Measurements from ENCODE around the gene JAG1. TPM values are rescaled to one million over a fixed set of nuclear protein-coding genes. Genes with fewer than 3 reads are reported as not detected.

JAG1 gene
- total and polyA plus RNA-seq, 9 of the 15 experiments (the other 6 are each of a cell fraction or from before 2014, with no cell fraction given), result 0.04 to 0.40 (median 0.07) TPM

- Histone ChIP-seq H4K20me1 (replicated peaks; ENCODE audit: control insufficient read depth, insufficient read depth, low read length) (no peaks in the 10 kb centered on the region), H3K79me2 (ENCODE audit: control insufficient read depth, insufficient read depth, low read length) (no peaks in the 10 kb centered on the region), H3K9me3 (replicated peaks; ENCODE audit: control insufficient read depth, insufficient read depth, low read depth, low read length) (no peaks in the 10 kb centered on the region), H3K4me1 (replicated peaks in 1 of 2; ENCODE audit: control insufficient read depth in 2 of 2, insufficient read depth in 2 of 2, low read length in 2 of 2) (no peaks in the 10 kb centered on the region), H3K27ac (ENCODE audit: extremely low read depth, low read depth, low read length) (no peak overlapping the region), H3K36me3 (ENCODE audit: control insufficient read depth, insufficient read depth, low read length) (no peaks in the 10 kb centered on the region), H3K27me3 (ENCODE audit: control insufficient read depth in 2 of 2, insufficient read depth in 2 of 2, low read length in 2 of 2) (no peaks in the 10 kb centered on the region), H3K9ac (ENCODE audit: insufficient read depth in 1 of 2, low read depth in 2 of 2, low read length in 2 of 2) (no peak overlapping the region), H3K4me2 (ENCODE audit: insufficient read depth, low read length) (no peak overlapping the region), H3K9me1 (ENCODE audit: control insufficient read depth, insufficient read depth, low read length) (no peaks in the 10 kb centered on the region), H2AFZ (ENCODE audit: low read depth, low read length) (no peak overlapping the region), H3K4me3 (no peak overlapping the region)
- POLR2A ChIA-PET, result no interaction called here
- FAIRE-seq (no peak), ATAC-seq (no peak), DNase-seq (ENCODE audit: extremely low read depth in 1 of 4, low spot score in 3 of 4) (no peak)
- TF ChIP-seq ZNF384 (IDR thresholded peaks at IDR 0.05; ENCODE audit: low read depth, low read length) (no peak), ZFPM2 (CRISPR knock-in tag; IDR thresholded peaks at IDR 0.05) (no peak), TGIF2 (CRISPR knock-in tag; IDR thresholded peaks at IDR 0.05) (no peak), BRD4 (IDR thresholded peaks at IDR 0.05) (no peak), MCM5 (IDR thresholded peaks at IDR 0.05; ENCODE audit: low read depth) (no peak), ZNF274 (IDR thresholded peaks at IDR 0.05; ENCODE audit: borderline replicate concordance, low read depth, low read length) (no peak), ZNF707 (CRISPR knock-in tag; conservative IDR thresholded peaks at IDR 0.05) (no peak), JUNB (CRISPR knock-in tag; conservative IDR thresholded peaks at IDR 0.05) (no peak), NUFIP1 (IDR thresholded peaks at IDR 0.05; ENCODE audit: partially characterized antibody) (no peak), ATF2 (CRISPR knock-in tag; IDR thresholded peaks at IDR 0.05) (no peak), MBD2 (IDR thresholded peaks at IDR 0.05; ENCODE audit: borderline replicate concordance, low read depth) (no peak), SRSF1 (IDR thresholded peaks at IDR 0.05; ENCODE audit: low read depth, low read length) (no peak)
- TF ChIP-seq, protein P1, sequence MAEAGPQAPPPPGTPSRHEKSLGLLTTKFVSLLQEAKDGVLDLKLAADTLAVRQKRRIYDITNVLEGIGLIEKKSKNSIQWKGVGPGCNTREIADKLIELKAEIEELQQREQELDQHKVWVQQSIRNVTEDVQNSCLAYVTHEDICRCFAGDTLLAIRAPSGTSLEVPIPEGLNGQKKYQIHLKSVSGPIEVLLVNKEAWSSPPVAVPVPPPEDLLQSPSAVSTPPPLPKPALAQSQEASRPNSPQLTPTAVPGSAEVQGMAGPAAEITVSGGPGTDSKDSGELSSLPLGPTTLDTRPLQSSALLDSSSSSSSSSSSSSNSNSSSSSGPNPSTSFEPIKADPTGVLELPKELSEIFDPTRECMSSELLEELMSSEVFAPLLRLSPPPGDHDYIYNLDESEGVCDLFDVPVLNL (CRISPR knock-in tag; IDR thresholded peaks at IDR 0.05; ENCODE audit: low read depth), result no peak
- 0% methylated on average over 5 of the region's 5 CpGs for WGBS (ENCODE audit: insufficient coverage, low coverage, missing lambda C conversion rate)
- CTCF ChIA-PET (ENCODE audit: low intra/inter-chr PET ratio), result no interaction called here
- no TSS peak for BruUV-seq (replicated peaks)
- in situ Hi-C loops (cut with MboI), result no loop called here
- intact Hi-C loops (cut with micrococcal nuclease), result no loop called here
These were observed 38.2 kb upstream of the JAG1 start for GRCh38 chr20:10711903-10712451.

Data from K562 (cell line).